MM.1S (cell line): Measurements from ENCODE around the gene ARHGEF7.

Experiments used
- CTCF ChIP-seq: fragments of 300-600 bp; sonication (generic); IDR thresholded peaks from 2 replicates; pipeline ENCODE4 v1.5.1; 2016; ENCODE audit warnings: antibody characterized with exemption, low read length, mixed read lengths
- EZH2 ChIP-seq: fragments of 300-600 bp; sonication (generic); optimal IDR thresholded peaks from 2 replicates; pipeline ENCODE3; 2017; ENCODE audit warnings: low read depth, mild to moderate bottlenecking, antibody characterized with exemption, low read length, mixed read lengths
- EZH2phosphoT487 ChIP-seq: fragments of 300-600 bp; sonication (generic); IDR thresholded peaks from 2 replicates; pipeline ENCODE4 v1.6.1; 2018; ENCODE audit warnings: antibody characterized with exemption, low read length

GRCh38 chr13:111201304-111201940 lies 86.3 kb downstream of the ARHGEF7 start:
- TF ChIP-seq CTCF = no peak
- no peak for TF ChIP-seq EZH2
- no peak for TF ChIP-seq EZH2phosphoT487
